A549 (cell line): ENCODE results near the gene GPRIN2.
"Not testable (repeated sequence)": the region's sequence is repeated elsewhere in the genome, so short reads cannot be mapped to it uniquely, and the experiment has no call there.

Experiments used
- CHD2 ChIP-seq: fragments of 150-350 bp; IDR thresholded peaks from 2 replicates; pipeline ENCODE4 v1.6.1; 2014; ENCODE audit warnings: low read length; ENCODE audit not compliant: partially characterized antibody
- CHD4 ChIP-seq: fragments of 200-600 bp; sonication (generic); IDR thresholded peaks from 2 replicates; pipeline ENCODE4 v1.6.1; 2016; ENCODE audit warnings: antibody characterized with exemption, mild to moderate bottlenecking, borderline replicate concordance
- HOXA7 ChIP-seq: fragments of 250-450 bp; sonication (Bioruptor Pico); IDR thresholded peaks from 2 replicates; pipeline ENCODE4 v1.5.0; 2020; ENCODE audit warnings: mild to moderate bottlenecking, moderate library complexity
- KDM1A ChIP-seq: fragments of 200-600 bp; sonication (generic); IDR thresholded peaks from 2 replicates; pipeline ENCODE4 v1.6.1; 2016; ENCODE audit warnings: low read depth, mild to moderate bottlenecking
- KDM5A ChIP-seq: fragments of 200-600 bp; sonication (generic); IDR thresholded peaks from 2 replicates; pipeline ENCODE4 v1.6.1; 2016; ENCODE audit warnings: antibody characterized with exemption, mild to moderate bottlenecking
- TF ChIP-seq, protein P1 (sequence below): fragments of >200 bp; sonication (Bioruptor Twin); formaldehyde crosslinking; IDR thresholded peaks from 3 replicates; pipeline ENCODE4 v1.5.1; 2016
- TF ChIP-seq, protein P2 (sequence below): fragments of 200-600 bp; sonication (generic); IDR thresholded peaks from 2 replicates; pipeline ENCODE4 v1.6.1; 2016; ENCODE audit warnings: antibody characterized with exemption, mild to moderate bottlenecking, moderate library complexity

DNA sequence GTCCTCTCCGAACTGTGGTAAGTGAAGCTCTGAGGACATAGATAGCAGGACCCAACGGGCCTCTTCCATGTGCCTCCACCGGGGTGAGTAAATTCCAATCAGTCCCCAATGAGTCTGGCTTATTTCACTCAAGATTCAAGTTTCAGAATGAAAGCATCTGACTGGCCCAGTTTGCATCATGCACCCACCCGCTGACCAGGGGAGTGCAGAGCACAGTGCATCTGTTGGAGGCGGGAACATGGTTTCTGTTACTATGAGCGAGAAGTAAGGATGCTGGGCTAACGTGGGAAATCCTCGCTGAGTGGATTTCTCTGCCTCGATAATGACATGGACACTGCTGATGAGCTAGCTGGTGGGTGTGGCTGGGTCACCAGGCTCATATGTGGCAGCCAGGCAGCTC is 10.7 kb upstream of the GPRIN2 start:
- not testable (repeated sequence) for TF ChIP-seq KDM1A; CHD4; HOXA7 (CRISPR knock-in tag); CHD2; KDM5A
- TF ChIP-seq, protein P1, sequence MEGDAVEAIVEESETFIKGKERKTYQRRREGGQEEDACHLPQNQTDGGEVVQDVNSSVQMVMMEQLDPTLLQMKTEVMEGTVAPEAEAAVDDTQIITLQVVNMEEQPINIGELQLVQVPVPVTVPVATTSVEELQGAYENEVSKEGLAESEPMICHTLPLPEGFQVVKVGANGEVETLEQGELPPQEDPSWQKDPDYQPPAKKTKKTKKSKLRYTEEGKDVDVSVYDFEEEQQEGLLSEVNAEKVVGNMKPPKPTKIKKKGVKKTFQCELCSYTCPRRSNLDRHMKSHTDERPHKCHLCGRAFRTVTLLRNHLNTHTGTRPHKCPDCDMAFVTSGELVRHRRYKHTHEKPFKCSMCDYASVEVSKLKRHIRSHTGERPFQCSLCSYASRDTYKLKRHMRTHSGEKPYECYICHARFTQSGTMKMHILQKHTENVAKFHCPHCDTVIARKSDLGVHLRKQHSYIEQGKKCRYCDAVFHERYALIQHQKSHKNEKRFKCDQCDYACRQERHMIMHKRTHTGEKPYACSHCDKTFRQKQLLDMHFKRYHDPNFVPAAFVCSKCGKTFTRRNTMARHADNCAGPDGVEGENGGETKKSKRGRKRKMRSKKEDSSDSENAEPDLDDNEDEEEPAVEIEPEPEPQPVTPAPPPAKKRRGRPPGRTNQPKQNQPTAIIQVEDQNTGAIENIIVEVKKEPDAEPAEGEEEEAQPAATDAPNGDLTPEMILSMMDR: not testable (repeated sequence)
- TF ChIP-seq, protein P2, sequence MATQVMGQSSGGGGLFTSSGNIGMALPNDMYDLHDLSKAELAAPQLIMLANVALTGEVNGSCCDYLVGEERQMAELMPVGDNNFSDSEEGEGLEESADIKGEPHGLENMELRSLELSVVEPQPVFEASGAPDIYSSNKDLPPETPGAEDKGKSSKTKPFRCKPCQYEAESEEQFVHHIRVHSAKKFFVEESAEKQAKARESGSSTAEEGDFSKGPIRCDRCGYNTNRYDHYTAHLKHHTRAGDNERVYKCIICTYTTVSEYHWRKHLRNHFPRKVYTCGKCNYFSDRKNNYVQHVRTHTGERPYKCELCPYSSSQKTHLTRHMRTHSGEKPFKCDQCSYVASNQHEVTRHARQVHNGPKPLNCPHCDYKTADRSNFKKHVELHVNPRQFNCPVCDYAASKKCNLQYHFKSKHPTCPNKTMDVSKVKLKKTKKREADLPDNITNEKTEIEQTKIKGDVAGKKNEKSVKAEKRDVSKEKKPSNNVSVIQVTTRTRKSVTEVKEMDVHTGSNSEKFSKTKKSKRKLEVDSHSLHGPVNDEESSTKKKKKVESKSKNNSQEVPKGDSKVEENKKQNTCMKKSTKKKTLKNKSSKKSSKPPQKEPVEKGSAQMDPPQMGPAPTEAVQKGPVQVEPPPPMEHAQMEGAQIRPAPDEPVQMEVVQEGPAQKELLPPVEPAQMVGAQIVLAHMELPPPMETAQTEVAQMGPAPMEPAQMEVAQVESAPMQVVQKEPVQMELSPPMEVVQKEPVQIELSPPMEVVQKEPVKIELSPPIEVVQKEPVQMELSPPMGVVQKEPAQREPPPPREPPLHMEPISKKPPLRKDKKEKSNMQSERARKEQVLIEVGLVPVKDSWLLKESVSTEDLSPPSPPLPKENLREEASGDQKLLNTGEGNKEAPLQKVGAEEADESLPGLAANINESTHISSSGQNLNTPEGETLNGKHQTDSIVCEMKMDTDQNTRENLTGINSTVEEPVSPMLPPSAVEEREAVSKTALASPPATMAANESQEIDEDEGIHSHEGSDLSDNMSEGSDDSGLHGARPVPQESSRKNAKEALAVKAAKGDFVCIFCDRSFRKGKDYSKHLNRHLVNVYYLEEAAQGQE: not testable (repeated sequence)
